ENCODE data around the gene TLN1.

DNA sequence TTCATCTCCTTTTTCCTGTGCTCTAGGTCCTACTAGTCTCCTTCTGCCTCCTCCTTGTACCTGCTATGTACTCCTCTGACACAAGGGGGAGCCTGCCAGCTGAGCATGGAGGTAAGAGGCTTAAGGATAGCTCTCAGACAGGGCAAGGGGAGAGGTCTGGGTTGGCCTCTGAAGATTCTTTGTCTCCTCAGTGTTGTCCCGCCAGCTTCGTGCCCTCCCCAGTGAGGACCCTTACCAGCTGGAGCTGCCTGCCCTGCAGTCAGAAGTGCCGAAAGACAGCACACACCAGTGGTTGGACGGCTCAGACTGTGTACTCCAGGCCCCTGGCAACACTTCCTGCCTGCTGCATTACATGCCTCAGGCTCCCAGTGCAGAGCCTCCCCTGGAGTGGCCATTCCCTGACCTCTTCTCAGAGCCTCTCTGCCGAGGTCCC is 4.2 kb upstream of the TLN1 start:
- TF ChIP-seq, protein P1, sequence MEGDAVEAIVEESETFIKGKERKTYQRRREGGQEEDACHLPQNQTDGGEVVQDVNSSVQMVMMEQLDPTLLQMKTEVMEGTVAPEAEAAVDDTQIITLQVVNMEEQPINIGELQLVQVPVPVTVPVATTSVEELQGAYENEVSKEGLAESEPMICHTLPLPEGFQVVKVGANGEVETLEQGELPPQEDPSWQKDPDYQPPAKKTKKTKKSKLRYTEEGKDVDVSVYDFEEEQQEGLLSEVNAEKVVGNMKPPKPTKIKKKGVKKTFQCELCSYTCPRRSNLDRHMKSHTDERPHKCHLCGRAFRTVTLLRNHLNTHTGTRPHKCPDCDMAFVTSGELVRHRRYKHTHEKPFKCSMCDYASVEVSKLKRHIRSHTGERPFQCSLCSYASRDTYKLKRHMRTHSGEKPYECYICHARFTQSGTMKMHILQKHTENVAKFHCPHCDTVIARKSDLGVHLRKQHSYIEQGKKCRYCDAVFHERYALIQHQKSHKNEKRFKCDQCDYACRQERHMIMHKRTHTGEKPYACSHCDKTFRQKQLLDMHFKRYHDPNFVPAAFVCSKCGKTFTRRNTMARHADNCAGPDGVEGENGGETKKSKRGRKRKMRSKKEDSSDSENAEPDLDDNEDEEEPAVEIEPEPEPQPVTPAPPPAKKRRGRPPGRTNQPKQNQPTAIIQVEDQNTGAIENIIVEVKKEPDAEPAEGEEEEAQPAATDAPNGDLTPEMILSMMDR (IDR thresholded peaks at IDR 0.05): peak; percentile 38 to 80 (median 62)
- TF ChIP-seq POLR2A (IDR thresholded peaks at IDR 0.05): peak in 1 of 2 donors; percentile 5

Measured in thyroid gland (tissue), 4 donors.